Kidney capillary endothelial cell (primary cell): ENCODE measurements around the gene PPIF.

Experiments used
- DNase-seq: peaks from one replicate; pipeline ENCODE4 v3.0.0-alpha.2; 2018; ENCODE audit warnings: low spot score

The PPIF gene

GRCh38 chr10:79349072-79349491 lies 1.8 kb downstream of the PPIF start:
- DNase-seq, result no peak

DNA sequence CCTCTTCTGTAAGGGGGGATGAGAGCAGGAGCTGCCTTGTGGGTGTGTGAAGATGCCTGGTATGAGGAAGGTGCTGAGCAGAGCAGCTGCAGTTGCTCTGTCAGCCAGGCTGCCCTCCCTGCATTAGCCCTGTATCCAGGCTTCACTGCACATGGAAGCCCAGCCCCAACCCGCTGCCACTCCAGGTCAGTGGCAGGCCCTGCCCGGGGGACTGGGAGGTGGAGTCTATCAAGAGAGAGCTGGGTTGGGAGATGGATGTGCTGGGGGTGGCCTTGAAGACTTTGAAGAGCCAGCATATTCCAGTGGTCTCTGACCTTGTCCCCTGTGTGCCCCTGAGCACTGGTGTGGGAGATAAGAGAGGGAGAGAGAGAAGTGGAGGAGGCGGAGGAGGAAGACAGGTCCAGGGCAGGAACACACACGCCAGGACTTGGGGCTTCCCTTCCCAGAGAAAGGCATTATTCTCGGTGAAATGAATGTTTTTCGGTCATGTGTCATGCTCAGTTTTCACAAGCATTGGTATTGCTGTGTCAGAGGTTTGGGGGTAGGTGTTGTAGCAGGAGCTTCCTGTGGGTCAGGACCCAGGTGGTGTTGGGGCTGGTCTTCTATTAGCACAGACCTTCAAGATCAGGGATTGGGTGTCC lies 2.6 kb downstream of the PPIF start:
- no peak for DNase-seq

DNA sequence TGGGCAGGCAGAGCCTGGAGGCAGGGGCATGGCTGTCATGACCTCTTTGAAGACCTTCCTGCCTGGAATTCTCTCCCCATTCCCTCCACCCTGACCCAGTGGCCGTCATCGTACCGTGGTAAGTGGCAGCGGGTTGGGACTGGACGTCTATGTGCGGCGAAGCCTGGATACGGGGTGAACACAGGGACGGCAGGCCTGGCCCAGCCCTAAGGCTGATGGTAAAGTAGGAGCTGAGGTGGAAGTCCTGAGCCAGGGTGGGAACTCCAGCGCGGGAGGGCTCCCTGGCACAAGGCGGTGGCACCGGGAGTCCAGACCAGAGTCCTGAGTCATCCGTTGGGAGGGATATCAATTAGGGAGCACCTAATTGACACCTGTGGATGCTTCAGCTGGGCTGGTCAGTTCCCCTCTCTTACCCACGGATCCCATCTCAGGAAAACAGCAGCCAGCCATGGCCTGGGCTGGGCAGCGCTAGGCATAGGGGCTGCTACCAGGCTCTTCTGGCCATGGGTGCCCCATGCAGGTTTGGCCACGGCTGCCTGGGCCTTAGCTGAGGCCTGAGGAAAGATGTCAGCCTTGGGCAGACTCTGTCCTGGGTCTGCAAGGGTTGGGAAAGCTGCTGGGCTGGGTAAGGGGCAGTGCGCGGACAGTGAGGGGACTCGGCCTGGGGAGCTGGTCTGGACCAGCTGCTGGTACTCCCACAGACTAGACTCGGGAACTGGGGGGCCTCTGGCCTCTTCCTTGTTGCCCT lies 3.3 kb downstream of the PPIF start:
- no peak for DNase-seq

DNA sequence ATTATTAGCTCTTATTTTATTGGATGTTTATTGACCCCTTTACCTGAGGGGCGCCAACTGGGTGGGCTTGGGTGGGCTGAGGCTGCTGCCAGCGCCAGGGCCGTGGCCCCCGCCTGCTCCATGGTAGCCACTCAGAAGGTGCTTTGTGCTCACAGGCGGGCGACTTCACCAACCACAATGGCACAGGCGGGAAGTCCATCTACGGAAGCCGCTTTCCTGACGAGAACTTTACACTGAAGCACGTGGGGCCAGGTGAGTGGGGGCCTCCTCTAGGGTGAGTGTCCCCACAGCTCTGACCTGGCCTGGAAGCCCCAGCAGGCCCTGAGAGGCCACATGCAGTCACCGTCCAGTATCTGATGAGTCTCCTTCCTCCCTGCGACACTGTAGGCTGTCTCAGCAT lies 4.1 kb downstream of the PPIF start:
- DNase-seq, result no peak

DNA sequence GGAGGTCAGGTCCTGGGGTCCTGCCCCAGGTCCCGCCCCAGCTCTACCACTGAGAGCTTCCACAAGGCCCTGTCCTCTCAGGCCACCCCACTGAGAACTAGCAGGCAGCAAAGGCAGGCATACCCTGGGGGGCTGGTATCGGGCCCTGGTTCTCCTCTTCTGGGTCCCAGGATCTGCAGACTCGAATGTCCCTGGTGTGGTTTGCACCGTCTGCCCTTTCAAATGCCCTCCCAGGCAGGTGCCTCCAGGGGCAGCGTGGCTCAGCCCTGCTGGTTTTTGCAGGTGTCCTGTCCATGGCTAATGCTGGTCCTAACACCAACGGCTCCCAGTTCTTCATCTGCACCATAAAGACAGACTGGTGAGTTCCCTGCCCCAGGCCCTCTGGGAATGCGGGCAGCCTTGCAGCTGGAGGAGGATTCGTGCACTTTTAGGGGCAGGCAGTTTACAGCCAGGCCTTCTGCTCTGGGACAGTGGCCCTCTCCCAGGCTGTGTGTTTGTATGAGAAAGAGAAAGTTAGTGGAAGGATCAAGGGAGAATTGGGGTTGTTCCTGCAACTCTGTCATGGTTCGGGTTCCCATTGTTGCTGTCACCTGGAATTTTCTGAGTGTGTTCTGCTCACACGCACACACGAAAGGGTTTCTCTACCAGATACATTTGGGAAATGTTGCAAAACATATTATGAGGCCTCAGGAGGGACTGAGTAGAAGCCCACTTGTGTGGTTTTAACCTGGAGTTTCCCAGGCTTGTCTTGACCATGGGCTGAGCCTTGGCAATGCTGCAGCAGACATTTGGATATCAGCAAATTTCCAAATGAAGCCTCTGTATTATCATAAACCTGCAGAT lies 5.0 kb downstream of the PPIF start:
- no peak for DNase-seq

DNA sequence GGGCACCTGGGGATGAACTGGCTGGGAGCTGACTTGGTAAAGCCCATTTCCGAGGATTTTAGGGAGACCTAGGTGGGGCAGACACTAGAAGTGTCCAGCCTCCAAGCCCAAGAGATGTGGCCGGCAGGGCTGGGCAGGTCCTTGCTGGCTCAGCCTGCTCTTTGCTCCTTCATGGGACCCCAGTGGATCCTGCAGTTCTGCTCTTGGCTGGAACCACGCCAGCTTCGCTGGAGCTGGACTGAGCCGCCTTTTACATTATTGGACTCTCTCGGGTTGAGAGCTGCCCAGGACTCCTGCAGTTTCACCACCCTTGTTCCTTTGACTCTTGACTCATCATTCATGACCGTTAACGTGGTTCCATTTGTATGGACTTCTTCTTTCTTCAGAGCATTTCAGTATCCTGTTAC lies 5.7 kb downstream of the PPIF start:
- no peak for DNase-seq

DNA sequence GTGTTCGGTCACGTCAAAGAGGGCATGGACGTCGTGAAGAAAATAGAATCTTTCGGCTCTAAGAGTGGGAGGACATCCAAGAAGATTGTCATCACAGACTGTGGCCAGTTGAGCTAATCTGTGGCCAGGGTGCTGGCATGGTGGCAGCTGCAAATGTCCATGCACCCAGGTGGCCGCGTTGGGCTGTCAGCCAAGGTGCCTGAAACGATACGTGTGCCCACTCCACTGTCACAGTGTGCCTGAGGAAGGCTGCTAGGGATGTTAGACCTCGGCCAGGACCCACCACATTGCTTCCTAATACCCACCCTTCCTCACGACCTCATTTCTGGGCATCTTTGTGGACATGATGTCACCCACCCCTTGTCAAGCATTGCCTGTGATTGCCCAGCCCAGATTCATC lies 6.5 kb downstream of the PPIF start:
- DNase-seq, result no peak

GRCh38 chr10:79354141-79354540 lies 6.9 kb downstream of the PPIF start:
- DNase-seq, result no peak

GRCh38 chr10:79354615-79355014 lies 7.3 kb downstream of the PPIF start:
- DNase-seq, result no peak

GRCh38 chr10:79355420-79356017 lies 8.2 kb downstream of the PPIF start:
- DNase-seq, result no peak

DNA sequence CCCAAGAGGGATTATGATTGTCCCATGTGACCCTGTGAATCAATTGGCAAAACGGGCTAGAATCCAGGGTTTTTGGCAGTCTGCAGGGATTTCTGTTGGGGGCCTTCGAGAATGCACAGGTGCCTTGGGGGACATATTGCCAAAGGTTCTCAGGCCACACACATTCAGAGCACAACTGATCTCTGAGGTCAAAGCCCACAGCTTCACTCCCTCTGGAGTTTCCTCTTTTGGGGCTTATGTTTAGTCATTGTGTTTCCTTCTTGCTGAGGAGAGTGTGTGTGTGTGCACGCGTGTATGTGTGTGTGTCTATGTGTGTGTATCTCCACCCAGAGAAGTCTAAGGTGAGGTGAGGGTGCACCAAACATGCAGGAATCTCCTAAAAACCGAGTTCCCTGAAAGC lies 8.8 kb downstream of the PPIF start:
- no peak for DNase-seq

DNA sequence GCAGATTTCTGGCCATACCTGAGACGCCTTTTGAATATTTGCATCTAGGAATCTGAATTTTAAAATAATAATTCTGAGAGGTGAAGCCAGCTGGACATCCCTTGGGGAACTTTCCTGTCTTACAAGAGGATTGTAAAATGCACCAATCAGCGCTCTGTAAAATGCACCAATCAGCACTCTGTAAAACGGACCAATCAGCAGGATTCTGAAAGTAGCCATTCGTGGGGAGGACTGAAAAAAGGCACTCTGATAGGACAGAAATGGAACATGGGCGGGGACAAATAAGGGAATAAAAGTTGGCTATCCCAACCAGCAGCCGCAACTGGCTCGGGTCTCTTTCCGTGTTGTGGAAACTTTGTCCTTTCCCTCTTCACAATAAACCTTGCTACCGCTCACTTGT lies 9.9 kb downstream of the PPIF start:
- no peak for DNase-seq

- DNase-seq, result no peak
These were observed 11.5 kb downstream of the PPIF start for GRCh38 chr10:79358811-79359210.

- DNase-seq, result no peak
These were observed 12.7 kb downstream of the PPIF start for GRCh38 chr10:79359816-79360498.

- DNase-seq, result no peak
These were observed 13.5 kb downstream of the PPIF start for GRCh38 chr10:79360499-79361342.

DNA sequence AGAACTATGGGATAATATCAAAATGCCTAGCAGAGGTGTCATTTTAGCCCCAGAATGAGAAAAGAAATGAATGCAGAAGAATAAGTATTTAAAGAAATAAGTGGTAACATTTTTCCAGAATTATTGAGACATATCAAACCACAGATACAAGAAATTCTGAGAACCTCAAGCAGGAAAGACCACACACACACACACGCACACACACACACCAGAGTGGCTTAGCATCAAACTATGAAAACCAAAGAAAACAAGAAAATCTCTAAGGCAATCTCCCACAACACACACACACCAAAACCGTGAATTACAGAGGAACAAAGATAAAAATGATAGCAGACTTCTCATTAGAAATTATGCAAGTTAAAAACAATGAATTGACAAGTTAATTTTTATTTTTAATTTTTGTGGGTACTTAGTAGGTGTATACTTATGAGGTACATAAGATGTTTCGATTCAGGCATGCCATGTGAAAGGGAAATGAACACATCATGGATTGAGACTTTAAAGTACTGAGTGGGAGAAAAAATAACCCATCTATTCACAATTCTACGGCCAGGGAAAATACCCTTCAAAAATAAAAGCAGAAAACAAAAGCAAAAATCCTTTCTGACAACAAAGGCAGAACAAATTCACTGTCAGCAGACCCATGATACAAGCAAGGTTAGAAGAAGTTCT lies 14.6 kb downstream of the PPIF start:
- no peak for DNase-seq

- DNase-seq, result no peak
These were observed 20.3 kb downstream of the PPIF start for GRCh38 chr10:79367426-79368189.

DNA sequence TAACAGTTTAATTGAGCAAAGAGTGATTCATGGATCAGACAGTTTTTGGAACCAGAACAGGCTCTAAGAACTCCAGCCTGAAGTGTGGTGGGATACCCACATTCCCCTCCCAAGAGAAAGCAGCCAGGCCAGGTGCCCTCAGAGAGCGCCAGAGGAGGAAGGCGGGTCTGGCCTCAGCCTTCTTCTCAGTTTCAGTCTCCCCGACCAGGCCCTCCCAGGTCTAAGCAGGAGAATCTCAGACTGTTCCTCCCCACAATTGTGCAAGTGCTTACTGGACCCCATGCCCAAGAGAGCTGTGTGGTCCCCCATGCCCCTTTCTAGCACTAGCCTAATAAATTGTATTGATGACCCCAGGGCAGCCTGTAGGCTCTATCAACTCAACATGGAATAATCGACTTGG lies 25.6 kb downstream of the PPIF start:
- no peak for DNase-seq

GRCh38 chr10:79374312-79375191 lies 27.3 kb downstream of the PPIF start:
- DNase-seq, result peak; percentile 62
